HG02623 (cell line): ENCODE results near the gene ACADVL.
A peak's percentile ranks its signal among the peaks of the same experiment; 100 is the strongest.
"Not testable (repeated sequence)": the region's sequence is repeated elsewhere in the genome, so short reads cannot be mapped to it uniquely, and the experiment has no call there.

Source experiments
- ATAC-seq: cut with Tn5 transposase; IDR thresholded peaks from one replicate; pipeline ENCODE4 v1.9.1; 2021; ENCODE audit warnings: moderate library complexity; ENCODE audit not compliant: unreplicated experiment

The ACADVL gene

DNA sequence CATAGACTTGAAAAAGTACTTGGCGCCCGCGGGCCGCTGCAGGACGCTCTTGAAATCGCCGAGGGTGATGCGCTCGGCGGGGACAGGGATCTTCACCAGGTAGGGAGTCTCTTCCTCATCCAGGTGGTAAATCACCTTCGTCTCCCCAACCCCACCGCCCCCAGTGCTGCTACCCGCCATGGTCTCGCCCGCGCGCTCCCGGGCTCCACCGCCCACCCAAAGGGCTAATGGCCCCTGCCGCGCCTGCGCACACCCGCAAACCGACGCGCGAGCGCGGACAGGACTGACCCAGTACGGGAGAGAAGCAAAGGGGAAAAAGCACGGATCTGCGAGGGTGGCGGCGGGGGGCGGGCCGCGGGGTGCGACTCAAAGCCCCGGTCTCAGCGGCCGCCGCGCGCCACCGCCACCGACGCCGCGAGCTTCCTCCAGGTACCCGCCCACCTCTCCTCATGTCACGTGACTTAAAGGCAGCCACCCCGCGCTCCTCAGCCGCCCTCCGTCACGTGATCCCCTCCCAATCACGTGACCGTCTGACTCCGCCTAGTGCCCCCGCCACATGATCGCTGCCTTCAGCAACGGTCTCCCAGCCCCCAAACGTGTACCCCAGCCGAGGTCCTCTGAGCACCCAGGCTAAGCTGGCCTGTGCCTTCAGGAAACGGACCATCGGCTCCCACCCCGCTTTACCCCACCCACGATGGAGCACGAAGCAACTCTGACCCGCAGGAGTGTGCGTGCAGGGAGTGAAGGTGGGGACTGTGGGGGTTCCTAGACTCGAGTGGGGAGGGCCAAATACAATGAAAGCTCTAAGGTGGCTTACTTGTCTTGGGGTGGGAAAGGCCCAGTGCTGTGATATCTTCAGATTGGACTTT is 14.6 kb downstream of the ACADVL start, which contains the start of gene DVL2:
DVL2 (minus strand) TSS at position 435 of the 869 bp plus-strand sequence; CDS start at position 180, 255 bp downstream.
- ATAC-seq, result peak; percentile 51

DNA sequence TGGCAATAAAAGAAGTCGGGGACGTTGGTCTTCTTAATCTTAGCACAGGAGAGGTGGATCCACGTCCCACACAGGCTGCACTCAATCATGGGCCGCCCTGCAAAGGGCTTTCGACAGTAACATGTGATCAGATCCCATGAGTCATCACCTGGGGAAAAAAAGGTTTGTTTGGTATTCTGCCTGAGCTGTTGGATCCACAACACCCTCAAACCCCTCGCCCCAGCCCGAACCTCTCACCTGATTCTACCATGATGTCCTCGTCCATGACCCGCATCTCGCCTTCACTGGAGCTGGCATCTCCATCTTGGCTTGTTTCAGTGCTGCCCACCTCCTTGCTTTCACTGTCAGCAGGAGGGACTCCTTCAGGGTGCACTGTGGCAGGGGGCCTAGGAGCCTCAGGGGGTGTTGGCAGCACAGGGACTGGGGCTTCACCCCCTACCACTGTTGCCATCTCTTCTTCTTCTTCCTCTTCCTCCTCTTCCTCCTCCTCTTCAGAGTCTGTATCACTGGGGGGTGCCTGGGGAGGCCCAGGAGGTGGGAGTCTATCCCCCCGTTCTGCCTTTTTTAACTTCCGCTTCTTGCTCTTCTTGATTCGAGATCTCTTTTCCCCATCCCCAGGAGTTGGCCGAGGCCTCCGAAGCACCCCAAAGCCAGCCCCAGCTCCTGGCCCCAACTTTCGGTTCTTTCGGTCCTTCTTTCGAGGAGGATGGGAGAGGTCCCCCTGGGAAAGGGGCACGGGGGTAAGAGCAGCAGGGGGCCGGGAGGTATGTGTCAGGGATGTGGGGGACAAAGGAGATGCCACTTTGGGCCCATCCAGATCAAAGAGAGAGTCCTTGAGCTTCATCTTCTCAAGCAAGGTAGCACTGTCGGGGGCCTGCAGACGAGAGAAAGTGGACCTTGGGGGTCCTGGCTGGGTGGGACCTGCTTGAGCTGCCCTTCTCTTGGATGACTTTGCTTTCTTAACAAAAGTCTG is 16.2 kb downstream of the ACADVL start:
- ATAC-seq, result no peak

DNA sequence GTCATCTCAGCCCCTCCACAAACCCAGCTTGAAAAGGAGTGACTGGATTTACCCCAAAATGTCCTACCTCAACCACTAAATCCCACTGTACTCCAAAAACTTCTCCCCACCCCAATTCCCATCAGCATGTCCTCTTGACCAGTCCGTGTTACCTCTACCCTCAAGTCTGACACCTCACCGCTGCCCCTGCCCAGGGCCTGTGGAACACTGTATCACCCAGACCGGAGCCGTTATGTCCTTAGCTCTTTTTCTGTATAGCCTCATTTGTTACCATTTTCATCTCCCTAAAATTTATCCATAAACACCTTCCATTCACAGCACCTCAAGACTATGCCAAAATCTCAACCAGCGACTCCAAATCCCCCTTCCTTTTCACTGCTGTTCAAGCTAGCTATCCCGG is 17.1 kb downstream of the ACADVL start:
- no peak for ATAC-seq

DNA sequence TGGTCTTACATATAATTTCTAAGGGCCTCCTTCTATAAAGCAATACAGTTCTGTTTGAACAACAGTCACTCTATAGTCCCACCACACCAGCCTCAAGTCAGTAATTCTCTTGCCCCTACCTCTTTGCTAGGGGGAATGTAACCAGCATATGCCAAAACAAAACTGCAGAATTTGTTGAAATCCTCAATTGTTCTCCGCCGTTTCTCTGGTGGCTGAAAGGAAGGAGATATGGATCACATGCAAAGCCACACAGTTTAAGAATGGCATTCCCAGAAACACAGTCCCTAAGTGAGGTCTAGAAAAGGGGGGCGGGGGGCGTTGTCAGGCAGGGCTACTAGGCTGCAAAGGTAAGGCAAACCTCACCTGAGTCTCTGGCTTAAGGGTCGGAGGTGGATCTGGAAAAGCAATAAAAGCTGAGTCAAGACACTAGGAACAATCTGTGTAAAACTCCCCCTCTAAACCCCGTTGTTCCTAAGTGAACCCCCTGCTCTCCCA is 17.6 kb downstream of the ACADVL start:
- ATAC-seq, result no peak

DNA sequence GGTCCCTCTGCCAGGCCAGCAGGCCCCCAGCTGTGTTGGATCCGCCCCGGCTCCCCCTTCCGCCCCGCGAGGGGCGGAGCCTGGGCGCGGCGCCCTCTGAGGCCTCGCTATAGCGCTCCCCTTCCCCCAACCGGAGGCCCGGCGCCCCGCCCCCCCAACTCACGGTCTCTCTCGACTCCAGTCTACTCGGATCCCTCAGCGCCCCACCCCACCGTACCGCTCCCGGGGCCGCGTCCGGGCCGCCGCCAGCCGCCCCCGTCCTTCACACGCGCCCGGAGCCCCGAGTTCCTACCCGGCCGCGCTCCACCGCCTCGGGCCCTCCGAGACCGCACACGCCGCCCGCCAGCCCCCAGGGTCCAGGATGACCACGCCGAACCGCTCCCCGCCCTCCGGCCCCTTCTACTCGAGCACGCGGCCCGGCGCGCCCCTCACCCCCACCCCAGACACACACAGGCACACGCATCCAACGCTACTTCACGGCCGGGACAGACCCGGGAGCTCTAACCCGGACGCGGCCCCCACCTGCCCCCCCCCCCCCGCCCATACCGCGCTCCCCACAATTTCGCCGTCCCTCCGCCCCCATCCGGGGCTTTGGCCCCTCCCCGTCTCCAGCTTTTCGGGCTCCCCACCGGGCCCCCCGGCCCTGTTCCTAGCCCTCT is 18.2 kb downstream of the ACADVL start:
- ATAC-seq, result no peak

DNA sequence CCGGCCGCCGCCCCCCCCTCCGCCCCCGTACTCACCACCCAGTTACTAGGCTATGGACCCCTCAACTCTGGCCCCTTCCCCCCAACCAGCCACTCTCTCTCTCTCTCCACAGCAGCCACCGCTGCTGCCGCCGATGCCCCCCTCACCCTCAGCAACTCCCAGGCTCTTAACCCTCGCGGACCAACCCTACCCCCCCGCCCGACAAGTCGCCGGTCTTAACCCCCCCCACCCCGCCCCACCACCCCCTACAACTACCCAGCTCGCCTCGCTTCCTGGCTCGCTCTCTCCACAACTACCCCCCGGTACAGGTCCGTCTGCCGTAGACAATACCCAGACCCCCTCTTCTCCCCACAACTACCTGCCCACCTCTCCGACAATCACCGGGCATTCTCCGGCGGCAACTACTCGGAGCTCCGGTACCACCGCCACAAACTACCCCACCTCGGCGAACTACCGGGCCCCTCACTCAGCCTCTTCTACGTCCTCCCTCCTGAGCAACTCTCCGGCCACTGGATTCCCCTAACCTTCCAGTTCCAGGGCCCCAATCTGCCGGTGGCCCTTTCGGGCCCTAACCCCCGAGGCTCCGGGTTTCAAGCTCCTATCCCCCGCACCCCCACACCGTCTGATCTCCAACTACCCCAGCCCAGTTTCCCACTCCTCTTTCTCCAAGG is 18.8 kb downstream of the ACADVL start:
- ATAC-seq, result no peak

DNA sequence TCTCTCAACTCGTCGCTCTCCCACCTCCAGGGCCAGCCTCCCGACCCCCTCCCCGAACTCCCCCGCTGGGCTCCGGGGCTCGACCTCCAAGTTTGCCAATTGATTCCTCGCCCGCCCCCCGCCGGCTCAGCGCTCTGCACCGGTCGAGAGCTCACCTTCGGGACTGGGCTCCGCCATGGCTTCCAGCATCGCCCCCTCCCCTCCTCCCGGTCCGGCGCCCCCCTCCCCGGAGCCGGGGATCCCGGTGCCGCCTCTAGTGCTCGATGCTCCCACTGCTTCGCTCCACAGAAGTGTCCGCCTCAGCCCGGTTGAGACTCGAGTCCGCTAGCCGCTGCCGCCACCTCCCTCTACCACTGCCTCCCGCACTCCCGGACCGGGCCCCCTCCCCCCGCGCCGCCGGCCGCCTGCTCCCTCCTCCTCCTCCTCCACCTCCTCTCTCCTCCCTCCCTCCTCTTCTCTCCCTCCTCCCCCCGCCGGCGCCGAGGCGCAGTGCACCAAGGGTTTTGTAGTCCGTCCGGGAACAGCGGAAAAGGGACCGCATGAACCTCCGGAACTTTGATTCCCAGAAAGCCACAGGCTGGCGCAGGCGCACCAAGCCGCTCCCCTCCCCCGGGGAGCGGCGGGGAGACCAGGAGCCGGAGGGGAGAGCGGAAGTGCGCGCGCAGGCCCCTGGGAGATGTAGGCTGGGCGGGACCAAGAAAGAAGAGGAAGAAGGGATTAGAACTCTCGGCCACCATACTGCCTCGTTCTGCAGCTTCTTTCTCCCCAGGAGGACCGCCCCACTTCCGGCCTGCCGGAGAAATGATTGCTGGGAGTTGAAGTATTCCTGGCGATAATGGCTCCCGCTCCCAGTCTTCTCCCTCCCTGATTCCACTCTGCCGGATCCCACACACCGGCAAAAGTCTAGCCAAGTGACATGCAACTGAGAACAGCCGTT is 19.6 kb downstream of the ACADVL start, which contains the start of gene PHF23:
PHF23 (minus strand) TSS at position 367 of the 937 bp plus-strand sequence; CDS start at position 189, 178 bp downstream.
- peak; percentile 49 for ATAC-seq

DNA sequence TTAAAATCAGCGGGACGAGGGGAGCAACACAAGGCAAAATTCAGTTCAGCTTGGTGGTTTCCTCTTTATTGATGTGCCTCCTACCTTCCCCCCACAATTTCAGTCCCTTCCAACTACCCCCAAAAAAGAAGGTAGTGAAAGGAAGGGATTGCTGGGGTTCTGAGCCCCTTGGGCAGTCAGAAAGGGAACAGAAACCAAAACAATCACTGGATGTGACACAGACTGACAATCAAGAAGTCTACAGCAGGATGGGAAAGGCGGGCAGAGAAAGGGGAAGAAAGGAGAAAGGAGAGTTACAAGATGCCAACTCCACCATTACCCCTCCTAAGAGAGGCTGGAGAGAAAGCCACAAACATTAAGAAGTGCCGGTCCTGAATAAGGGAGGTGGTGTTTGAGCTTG is 20.6 kb downstream of the ACADVL start:
- ATAC-seq, result no peak

DNA sequence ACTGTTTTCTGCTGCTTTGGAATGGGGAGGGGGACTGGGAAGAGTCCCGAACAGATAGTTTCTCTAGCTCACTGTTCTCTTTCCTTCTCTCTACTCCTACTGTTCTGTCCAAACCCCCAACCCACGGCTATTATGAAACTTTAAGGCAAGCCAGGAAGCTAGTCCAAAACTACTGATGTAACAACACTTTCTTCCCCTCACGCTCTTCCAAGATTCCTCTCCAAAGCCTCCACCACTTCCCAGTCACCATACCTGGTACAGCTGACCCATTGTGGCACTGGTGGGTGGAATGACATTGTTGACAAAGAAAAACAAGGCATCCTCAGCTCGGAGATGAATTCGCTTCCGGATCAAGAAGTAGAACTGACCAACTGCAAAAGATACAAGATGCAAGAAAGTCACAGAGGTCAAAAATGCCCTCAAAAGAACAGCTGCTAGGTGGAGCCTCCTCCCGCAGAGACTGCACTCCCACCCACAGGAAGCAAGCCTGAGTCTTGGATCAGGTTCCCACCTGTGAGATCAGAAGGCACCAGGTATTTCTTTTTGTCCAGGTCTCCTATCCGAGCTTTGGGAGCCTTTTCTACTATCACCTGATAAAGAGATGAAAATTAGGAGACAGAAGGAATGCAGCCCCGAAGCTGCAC is 21.5 kb downstream of the ACADVL start:
- no peak for ATAC-seq

DNA sequence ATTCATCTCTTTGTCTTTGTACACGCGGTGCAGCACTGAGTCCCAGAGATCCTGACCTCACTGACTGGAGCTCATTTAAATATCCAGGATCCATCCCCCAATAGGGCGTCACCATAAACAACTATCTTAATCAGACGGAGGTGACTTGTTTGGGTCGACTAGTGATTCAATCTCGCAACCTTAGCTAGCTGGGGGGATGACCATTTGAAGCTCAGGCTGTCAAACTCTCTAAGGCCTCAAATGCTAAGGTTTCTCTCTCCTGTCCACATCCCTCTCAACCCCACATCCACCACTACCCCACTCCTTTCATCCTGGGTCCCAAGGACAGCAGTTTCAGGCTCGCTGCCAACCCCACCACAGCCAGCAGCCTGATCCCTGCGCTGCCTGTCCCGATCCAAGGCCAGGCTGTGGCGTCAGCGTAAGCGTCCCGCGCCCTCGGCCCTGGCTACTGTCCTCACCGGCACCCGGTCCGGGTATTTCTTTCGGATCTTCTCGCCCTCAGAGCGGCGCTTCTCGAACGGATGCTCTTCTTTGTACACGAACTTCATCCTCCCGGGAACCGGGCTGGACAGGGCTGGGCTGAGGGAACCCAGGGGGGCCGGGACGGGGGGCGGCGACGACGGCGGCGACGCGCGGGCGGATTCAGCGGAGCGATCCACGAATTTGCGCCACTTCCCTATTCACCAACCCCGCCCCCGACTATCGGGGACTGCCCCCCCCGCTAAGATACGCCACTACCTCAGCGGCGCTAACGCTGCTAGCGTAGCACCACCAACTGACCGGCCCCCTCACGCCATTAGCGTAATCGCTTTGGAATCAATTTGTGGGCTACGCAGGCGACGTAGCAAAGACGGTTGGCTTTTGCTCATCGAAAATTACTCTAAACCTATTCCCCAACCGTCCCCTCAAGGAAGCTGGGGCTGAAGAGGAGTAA is 22.3 kb downstream of the ACADVL start, which contains the start of gene GABARAP:
GABARAP (minus strand) TSS at position 667 of the 934 bp plus-strand sequence; CDS start at position 548, 119 bp downstream.
- ATAC-seq, result peak; percentile 26

DNA sequence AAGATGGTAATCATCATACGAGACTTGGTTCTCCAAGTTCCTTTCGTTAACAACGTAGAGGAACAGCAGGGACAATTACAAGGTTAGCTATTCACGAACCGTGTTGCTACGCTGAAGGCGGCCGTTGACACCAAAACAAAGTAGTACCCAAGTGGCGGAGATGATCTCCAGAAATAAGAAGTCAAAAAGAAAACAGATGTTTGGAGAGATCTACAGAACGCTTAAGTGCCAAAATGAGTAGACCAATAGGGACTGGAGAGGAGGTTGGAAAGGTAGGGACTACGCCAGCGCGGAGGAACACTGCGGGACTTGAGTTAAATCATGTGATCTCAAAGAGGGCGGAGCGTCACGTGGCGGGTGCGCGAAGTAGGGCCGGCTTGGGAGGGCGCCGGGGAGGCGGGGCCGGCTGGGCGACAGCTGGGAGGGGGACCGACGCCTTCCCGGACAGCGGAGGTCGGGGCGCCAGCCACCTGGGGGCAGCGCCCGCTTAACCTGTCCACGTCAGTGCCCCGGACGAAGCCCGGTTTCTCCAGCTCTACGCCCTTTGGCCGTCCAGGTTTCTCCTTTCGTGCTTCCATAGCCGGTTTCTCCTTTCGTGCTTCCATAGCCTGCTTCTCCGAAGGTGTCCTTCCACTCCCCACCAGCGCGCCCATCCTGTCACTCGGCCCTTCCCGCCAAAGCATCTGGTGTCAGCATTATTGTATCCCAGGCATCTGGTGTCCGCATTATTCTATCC is 23.1 kb downstream of the ACADVL start:
- peak; percentile 27 for ATAC-seq

DNA sequence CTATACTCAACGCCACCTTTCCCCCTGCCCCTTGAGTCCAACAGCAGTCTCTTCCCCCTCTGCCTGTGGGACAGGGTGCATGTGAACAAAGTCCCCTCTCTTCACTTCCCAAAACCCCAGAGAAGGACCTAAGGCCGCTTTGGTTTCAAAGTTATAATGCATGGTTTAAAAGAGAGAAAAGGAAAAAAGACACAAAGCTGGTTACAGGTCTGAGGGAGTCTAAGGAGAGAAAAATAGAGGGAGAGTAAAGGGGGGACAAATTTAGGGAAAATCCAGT is 23.7 kb downstream of the ACADVL start:
- no peak for ATAC-seq

DNA sequence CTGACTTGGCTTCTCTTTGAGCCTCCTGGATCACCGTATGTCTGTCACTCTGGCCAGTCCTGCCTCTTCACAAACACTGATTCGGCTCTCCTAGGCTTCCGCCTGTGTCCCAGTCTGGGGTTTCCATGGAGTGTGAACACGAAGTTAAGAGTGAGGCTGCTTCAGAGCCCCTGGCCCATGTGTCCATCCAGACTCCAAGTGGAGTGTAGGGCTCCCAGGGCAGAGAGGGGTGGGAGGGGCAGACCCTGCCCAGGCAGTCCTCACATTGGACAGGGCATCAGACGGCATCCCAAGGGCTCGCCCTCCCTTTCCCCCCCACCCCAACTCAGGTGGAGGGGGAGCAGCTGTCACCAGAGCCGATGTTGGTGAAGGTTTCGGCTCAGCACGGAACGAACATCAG is 24.1 kb downstream of the ACADVL start:
- not testable (repeated sequence) for ATAC-seq

DNA sequence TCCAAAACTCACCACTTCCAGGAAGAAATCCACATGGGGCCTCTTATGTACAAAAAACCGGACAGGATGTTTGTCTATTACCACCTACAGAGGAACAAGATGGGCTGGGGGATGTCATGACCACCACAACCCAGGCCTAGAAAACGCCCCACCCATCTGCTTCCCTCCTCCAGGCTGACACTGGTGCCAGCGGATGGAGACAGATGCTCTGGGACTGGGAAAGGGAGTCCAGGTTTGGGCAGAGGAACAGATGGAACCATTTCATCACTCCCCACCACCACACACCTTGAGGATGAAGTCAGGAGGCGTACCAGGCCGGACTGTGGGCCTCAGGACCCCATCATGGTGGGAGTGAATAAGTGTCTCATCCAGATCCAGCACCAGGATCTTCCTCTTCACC is 27.0 kb downstream of the ACADVL start:
- ATAC-seq, result no peak

DNA sequence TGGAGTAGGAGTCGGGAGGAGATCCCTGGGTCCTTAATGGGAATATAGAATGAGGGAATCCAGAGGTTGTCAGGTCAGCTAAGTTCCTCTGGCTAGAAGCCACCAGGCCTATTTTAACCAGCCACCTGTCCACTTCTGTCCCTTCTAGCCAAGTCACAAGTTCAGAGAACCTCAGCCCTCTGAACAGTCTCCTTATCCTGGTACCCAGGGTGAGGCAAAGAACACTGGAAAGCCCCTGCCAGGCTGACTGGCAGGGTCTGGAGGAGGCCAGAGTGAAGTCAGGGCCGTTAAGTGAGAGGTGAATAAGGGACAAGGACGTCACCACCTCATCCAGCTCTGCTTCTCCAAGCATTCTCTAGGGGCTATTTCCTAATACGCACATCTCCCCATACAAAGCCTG is 29.1 kb downstream of the ACADVL start:
- ATAC-seq, result no peak

DNA sequence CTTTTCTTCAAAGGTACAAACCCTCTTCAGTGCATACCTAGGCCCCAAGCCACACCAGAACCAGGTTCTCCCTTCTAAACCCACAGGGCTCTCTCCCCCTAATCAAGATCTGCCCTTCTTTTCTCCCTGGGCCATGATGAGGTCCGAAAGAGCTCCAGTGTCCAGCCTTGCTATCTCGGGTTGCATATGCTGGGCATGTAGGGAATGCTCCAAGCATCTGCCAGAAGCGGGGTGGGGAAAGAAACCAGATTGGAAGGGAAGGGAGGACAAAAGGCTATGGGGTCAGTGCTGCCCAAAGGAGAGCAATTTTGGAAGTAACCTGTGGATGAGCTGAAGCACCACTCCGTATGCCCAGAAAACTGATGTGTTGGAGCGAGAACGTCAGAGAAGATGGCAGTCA is 29.5 kb downstream of the ACADVL start:
- no peak for ATAC-seq

DNA sequence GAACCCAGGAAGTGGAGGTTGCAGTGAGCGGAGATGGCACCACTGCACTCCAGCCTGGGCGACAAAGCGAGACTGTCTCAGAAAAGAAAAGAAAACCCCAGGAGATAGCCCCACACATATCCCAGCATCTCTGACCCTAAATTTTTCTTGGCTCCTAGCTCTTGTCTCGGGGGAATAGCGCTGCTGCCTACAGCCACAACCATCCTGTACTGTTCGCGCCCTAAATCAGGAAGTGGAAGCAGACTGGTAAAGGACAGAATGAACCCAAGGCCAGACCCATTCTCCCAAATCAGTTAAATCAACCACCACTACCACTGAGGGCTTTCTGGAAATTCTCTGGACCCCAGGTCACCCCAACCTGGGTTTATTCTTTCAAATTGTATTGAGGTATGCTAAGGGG is 30.1 kb downstream of the ACADVL start:
- ATAC-seq, result no peak
